GM19467 (cell line): ENCODE data around the gene WDR18.

Experiments
- ATAC-seq: cut with Tn5 transposase; IDR thresholded peaks from one replicate; pipeline ENCODE4 v1.9.1; 2021; ENCODE audit warnings: mild to moderate bottlenecking, moderate library complexity; ENCODE audit not compliant: unreplicated experiment

The WDR18 gene

DNA sequence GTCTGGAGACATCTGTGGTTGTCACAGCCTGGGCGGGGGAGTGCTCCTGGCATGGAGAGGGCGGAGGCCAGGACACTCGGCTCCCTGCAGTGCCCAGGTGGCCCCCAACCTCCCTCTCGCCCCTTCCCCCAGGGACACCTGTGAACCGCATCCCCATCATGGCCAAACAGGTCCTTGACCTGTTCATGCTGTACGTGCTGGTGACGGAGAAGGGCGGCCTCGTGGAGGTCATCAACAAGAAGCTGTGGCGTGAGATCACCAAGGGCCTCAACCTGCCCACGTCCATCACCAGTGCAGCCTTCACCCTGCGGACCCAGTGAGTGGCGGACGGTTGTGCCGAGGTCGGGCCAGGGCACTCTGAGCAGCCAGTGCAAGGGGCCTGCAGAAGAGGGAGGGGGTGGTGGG is 20.0 kb upstream of the WDR18 start:
- ATAC-seq: no peak

DNA sequence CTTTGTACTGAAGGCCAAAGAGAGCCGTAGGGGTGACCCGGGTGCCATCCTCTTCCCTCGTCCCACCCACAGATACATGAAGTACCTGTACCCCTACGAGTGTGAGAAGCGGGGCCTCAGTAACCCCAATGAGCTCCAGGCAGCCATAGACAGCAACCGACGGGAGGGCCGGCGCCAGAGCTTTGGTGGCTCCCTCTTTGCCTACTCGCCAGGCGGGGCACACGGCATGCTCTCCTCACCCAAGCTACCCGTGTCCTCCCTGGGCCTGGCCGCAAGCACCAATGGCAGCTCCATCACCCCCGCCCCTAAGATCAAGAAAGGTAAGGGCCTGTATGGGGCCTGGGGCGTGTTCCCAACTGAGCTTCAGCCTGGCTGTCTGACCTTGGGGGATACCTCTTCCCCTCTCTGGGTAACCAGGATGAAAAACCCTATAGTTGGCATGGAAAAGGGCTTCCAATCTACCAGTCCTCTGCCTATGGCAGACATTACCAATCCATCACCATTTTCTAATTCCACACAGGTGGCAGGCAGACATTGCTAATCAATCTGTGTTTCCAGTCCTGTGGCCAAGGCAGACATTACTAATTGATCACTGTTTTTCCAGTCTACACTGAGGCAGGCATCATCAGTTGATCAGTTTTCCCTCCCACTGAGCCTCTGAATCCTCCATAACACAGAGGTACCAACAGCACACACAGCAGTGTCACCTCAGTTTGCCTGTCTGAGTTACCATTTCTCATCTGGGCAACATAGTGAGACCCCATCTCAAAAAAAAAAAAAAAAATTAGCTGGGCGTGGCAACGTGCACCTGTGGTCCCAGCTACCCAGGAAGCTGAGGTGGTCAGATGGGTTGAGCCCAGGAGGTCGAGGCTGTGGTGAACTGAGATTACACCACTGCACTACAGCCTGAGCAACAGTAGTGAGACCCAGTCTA is 19.1 kb upstream of the WDR18 start:
- ATAC-seq: no peak

DNA sequence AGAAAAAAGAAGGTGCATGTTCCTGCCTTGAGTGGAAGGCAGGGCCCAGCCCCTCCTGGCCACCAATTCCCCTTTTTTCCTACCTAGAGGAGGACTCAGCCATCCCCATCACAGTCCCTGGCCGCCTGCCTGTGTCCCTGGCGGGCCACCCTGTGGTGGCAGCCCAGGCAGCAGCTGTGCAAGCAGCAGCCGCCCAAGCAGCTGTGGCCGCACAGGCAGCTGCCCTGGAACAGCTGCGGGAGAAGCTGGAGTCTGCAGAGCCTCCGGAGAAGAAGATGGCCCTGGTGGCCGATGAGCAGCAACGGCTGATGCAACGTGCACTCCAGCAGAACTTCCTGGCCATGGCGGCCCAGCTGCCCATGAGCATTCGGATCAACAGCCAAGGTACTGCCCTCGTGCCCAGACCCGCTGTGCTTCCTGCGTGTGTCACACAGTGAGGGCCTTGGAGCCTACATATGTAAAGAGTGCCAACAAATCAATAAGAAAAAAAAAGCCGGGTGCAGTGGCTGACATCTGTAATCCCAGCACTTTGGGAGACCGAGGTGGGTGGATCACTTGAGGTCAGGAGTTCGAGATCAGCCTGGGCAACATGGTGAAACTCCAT is 17.6 kb upstream of the WDR18 start:
- ATAC-seq: no peak

DNA sequence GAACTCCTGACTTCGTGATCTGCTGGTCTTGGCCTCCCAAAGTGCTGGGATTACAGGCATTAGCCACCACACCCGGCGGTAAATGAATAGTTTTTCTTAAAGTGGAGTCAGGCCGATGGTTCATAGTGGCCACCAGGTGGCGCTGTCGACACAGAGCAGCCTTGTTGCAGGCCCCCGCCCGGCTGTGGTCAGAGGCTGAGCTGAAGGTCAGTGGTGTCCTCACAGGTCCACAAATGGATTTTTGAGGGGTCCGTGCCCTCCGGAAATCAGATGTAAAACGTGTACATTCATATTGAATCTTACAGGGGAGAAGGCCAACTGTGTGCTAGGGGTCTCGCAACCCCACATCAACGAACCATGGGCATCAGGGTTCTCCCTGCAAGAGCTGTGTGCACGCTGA is 13.4 kb upstream of the WDR18 start:
- ATAC-seq: no peak

DNA sequence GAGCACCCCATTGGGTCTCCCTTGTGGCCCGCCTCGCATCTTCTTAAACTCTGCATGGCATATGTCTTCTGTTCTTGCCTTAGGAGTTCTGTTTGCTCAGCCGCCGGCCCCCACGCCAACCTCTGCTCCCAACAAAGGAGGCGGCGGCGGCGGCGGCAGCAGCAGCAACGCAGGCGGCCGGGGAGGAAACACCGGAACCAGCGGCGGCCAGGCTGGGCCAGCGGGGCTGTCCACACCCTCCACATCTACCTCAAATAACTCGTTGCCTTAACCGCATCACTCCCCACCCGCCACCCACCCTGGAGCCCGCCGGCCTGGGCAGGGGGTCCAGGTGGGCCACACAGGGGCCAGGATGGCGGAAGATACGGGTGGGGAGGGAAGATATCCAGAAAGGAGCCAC is 12.3 kb upstream of the WDR18 start:
- no peak for ATAC-seq

DNA sequence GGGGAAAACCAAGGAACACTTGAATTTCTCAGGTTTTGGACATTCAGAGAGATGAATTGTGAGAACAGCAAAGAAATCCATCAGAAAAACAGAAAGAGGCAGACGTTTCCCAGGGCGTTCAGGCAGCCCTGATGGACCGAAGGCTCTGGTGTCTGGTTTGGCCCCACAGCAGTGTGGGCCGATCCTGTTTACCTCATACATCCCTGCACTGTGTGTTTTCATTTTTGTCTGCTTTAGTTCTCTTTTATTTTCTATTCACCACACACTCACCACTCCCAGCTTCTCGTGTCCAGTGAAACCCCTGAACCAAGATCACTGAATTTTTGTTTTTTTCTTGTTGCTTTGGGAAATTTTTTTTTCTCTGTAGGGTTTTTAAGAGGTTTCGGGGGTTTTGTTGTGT is 11.9 kb upstream of the WDR18 start:
- no peak for ATAC-seq

DNA sequence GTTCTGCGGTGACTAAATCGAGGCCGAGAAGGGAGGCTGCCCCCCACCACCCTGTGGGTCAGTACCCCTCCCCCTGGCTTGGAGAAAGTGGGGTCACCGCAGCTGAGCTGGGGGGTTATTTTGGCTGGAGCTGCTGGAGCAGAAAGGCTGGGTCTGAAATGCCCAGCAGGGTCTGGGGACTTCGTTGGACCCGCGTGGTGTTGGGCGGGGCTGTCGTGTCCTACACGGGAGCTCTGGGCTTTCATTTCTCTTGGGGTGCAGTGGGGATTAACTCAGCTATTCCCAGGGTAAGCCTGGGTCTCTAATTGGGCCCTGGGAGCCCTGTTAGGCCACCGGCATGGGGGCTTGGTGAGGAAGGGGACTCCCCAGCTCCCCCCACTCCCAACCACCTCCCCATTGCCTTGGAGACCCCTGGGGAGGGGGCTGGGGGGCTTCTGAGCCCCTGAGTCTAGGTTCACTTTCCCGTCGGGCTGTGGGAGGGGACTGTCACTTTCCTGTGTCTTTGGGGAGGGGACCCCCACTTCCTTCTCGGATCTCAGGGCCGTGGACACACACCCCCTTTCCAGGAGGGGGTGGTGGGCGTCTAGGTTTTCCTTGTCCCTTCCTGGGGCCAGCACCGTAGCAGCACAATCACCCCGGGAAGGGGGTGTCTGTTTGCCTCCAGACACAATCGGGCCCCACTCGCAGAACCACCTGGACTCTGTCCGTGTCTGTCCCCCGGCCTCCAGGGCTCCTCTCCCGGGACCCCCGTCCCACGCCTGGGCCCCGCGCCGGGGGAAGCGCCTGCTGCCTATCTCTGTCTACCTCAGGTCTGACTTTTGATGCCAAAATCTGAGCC is 10.2 kb upstream of the WDR18 start:
- ATAC-seq: no peak

DNA sequence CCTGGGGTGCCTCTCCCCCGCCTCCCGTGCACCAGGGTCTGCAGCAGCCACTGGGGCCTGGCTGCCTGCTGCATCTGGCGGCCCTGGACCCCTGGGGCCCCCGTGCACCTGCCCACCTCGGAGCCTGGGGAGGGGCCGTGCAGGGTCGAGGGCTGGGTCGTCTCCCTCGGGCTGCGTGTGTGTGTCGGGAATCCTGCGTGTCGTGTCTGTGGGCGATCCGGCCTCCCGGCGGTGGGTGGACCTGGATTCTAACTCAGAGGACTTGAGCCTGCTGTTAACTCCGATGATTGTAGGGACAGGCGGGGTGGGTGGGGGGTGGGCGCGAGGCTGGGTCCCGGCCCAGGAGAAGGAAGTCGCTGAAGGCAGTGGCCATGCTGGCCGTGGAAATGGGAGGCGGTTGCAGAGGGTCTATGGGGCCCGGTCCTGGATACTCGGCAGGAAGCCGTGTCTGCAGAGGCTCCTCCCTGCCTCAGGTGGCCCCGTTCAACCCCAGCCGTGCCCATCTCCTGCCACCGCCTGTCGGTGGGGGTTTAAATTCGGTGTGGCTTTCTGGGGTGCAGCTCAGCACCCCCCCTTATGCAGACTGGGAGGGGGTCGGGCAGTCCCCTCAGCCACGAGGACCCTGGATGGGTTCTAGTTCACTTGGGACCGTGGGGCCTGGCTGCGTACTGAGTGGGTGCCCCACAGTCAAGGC is 9.4 kb upstream of the WDR18 start:
- ATAC-seq: no peak

DNA sequence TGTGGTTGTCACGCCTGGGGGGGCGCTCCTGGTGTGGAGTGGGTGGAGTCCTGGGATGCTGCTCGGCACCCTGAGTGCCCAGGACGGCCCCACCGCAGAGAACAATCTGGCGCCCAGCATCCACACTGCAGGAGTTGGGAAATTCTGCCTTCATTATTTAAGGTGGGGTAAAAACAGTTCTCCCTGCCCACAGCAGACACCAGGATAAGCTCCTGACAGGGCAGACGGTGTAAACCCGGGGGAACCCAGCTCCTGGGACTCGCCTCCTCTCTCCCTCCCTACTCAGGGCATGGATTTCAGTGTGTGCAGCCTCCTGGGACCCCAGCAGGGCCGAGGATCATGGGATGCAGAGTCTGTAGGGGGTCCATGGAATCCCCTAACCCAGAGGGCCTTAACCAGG is 7.7 kb upstream of the WDR18 start:
- no peak for ATAC-seq

DNA sequence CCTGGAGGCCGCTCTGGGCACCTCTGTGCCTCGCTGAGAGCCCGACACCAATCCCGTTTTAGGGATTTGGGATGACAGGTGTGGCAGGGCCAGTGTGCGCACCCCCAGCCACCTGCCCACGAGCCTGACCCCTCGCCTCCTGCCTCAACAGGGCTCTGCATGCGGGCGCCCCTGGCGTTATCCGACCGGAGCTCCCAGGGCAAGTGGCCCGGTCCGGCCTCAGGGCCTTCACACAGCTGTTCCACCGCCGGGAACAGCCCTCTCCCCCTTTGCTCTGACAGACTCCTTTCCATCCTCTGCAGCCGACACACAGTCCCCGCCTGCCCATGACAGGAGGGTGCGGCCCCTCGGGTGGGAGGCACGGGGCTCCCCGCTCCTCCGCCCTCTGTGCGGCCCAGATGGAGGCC is 7.1 kb upstream of the WDR18 start:
- no peak for ATAC-seq

DNA sequence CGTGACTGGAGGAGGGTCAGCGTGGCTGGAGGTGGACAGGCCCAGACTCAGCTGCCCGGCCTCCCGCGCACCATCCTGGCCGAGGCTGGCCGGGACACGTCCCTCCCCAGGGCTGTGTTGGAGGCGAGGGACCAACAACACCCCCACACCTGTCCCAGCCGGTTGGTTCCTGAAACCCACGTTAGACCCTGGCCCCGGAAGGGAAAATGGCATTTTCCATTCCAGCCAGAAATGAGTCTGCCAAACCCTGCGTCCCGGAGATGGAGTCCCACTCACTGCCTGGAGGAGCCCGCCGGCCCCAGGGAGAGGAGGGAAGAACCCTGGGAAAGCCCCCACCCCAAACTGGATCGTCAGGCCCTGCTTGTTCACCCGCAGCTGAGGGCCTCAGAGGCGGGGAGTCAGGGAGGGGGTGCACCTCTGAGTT is 4.8 kb upstream of the WDR18 start:
- no peak for ATAC-seq

DNA sequence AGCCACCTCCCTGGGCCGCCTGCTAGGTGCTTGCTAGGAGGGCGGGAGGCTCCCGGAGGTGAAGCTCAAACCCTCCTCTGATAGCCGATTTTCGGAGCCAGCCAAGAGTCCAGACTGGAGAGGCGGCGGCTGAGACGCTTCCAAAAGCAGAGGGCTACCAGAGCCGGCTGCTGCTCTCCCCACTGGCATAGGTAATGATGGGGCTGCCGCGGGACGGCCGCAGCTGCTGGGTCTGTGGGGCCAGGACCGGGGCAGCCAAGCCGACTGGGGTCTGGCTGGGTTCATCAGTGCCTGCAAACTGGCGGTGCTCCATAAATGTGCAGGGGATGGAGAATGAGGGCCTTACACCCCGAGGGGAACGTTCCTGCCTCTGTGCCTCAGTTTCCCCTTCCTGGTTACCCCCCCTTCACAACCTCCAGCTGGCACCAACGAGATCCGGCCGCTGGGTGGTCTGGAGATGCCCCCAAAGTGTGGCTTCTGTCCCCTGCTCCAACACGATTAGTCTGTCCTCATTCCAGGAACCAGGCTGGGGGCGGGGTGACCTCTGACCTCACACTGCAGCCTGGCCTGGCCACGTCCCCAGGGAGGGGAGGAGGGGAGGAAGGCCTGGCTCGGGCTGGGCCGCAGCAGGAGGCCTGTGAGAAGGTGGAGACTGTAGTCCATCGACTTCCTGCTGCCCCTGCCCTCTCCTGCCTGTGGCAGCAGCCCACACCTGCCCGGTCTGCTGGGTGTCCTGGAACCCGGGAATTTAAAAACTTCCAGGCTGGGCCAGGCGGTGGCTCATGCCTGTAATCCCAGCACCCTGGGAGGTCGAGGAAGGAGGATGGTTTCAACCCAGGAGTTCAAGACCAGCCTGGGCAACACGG is 3.8 kb upstream of the WDR18 start:
- no peak for ATAC-seq

DNA sequence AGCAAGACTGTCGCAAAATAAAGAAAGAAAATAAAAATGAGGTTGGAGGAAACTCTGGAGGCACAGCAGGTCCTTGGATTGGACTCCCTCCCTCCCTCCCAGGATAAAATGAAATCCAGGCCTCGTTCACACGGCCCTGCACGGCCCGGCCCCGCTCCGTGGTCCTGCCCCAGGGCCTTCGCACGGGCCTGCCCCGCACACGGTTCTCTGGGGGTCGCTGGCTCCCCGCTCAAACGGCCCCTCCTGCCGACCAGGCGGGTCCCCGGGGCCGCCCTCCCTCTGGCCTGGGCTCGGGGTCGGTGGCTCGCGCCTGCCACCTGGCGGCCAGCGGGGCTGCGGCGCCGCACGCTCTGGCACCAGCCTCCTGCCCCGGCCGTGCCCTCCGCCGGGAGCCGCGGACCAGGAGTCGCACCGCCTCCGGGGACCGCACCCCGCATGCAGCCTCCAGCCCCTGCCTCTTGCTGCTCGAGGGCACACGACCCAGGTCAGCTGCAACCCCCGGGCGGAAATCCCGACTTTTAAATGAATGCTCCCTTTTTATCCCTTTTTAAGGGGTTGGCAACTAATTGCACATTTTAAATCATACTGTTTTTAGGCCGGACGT is 1.5 kb upstream of the WDR18 start:
- ATAC-seq: peak; percentile 39

DNA sequence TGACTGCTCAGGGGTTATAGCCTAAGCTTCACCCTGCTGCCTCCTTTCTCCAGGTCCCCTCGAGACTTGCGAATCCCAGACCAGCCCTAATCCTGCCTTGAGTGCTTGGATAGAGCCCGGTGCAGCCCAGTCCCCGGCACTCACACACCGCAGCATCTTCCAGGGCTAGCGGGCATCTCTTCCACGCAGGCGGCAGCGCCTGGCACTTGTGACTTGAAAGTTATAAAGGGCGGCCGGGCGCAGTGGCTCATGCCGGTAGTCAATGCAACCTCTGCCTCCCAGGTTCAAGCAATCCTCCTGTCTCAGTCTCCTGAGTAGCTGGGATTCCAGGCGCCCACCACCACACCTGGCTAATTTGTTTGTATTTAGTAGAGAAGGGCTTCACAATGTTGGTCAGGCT is 1.9 kb downstream of the WDR18 start:
- no peak for ATAC-seq

DNA sequence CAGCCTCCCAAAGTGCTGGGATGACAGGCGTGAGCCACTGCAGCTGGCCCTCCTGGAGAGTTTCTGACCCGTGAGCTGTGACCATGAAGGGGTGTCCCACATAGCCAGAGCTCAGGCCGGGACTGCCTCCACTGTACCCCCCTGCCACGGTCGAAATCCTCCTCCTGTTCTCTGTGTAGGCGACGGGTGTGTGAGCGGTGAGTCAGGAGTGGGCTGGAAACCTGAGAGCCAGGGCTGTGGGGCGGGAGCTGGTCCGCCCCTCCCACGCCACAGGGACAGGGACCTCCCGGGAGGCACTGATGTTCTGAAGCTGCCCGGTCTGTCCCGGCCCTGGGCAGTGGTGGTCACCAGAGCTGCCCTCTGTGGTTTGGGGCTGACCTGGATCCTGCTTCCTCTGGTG is 3.9 kb downstream of the WDR18 start:
- no peak for ATAC-seq

DNA sequence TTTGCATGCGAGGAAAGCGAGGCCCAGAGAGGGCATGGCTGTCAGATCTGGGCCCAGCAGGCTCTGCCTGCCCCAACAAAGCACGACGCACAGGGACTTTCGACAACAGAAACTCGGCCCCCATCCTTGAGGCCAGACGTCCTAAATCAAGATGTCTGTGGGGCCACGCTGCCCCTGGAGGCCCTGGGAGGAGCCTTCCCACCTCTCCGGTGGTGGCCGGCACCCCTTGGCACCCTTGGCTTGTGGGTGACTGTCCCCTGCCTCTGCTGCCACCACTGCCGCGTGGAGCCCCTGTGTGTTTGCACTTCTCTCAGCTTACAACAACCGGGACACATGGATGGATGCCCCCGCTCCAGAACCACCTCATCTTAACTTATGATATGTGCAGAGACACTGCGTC is 4.4 kb downstream of the WDR18 start:
- no peak for ATAC-seq

DNA sequence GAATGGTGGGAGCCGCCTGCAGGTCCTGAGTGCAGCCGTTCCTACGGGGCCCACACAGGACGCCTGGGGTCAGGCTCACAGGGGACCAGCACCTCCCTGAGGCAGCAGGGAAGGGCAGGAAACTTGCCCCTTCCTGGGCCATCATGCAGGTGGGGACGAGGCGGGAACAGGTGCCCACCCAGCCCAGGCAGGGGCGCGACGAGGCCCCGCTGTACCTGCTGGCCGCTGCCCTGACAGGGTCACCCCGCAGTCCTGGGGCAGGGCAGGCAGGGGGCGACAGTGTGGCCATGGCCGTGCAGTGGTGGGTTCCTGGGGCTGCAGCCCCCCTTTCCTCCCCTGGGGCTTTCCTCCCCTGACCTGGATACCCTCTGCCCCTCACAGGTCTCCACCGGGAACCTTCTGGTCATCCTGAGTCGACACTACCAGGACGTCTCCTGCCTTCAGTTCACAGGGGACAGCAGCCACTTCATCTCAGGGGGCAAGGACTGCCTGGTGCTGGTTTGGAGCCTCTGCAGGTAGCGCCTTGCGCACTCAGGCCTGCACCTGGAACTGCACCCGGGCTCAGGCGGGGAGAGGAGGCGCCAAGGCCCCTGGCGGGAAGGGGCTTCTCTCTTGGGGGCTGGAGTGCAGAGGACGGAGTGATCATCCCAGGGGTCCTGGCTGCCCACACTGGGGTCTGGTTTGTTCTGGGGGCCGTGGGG is 5.4 kb downstream of the WDR18 start:
- ATAC-seq: no peak

DNA sequence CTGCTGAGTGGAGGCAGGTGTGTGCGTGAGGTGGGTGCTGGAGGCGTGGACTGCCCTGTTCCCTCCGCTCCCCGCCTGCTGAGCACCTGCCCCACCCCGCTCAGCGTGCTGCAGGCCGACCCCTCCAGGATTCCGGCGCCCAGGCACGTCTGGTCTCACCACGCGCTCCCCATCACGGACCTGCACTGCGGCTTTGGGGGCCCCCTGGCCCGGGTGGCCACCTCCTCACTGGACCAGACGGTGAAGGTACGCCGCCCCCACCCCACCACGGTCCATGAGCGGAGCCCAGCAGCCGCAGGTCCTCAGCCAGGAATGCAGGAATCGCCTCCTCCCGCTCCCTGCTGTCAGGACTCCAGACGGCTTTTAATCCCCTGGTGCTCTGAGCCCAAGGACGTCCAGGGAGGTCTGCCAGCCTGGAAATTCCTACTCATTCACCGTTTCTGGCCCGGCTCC is 6.0 kb downstream of the WDR18 start:
- ATAC-seq: no peak

DNA sequence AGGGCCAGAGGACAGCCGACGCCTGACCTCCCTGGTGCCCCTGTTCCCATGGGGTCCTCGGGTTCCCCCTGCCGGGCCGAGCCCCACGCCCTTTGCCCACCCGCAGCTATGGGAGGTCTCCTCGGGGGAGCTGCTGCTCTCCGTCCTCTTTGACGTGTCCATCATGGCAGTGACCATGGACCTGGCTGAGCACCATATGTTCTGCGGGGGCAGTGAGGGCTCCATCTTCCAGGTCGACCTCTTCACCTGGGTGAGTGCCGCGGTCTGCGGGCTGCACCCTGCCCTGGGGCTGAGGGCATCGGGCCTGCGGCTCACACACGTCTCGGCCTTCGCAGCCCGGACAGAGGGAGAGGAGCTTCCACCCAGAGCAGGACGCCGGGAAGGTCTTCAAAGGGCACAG is 6.6 kb downstream of the WDR18 start:
- ATAC-seq: no peak
